CD14-positive monocyte (primary cell): ENCODE measurements around the gene RPS2. TPM values are rescaled to one million over a fixed set of nuclear protein-coding genes. Genes with fewer than 3 reads are reported as not detected.
A peak's percentile ranks its signal among the peaks of the same experiment; 100 is the strongest.

Source experiments
- DNase-seq, 3 donors: peaks; one replicate each; pipeline ENCODE4 v3.0.0-alpha.2; 2011 to 2022
- H2AFZ ChIP-seq: 2 replicates; pipeline ENCODE4 v1.6.0; 2012; ENCODE audit warnings: mild to moderate bottlenecking, low read depth, low read length, inconsistent platforms; ENCODE audit not compliant: insufficient read depth, poor library complexity, severe bottlenecking
- H3K27ac ChIP-seq, 2 donors: 1 replicate in 1 of 2; 2 replicates in 1 of 2; pipeline ENCODE4 v1.5.1; 2012 to 2013; ENCODE audit warnings: low read length in 2 of 2, control low read depth in 1 of 2, inconsistent platforms in 1 of 2, low read depth in 1 of 2, mild to moderate bottlenecking in 1 of 2
- H3K27me3 ChIP-seq, 2 donors: one replicate each; pipeline versions ENCODE4 v1.6.0 to v1.6.1; 2011 to 2013; ENCODE audit warnings: low read length in 2 of 2; ENCODE audit not compliant: control insufficient read depth in 2 of 2, insufficient read depth in 2 of 2
- H3K36me3 ChIP-seq, 2 donors: replicated peaks in 1 of 2; 1 replicate in 1 of 2; 2 replicates in 1 of 2; pipeline versions ENCODE4 v1.5.1 to v1.6.1; 2012 to 2013; ENCODE audit warnings: low read length in 2 of 2, control low read depth in 1 of 2, inconsistent platforms in 1 of 2, mild to moderate bottlenecking in 1 of 2; ENCODE audit not compliant: insufficient read depth in 2 of 2, control insufficient read depth in 1 of 2
- H3K4me1 ChIP-seq, 2 donors: 1 replicate in 1 of 2; 2 replicates in 1 of 2; pipeline versions ENCODE4 v1.5.1 to v1.6.1; 2012 to 2013; ENCODE audit warnings: low read length in 2 of 2, control low read depth in 1 of 2, inconsistent platforms in 1 of 2, mild to moderate bottlenecking in 1 of 2, moderate library complexity in 1 of 2; ENCODE audit not compliant: insufficient read depth in 2 of 2, control insufficient read depth in 1 of 2
- H3K4me2 ChIP-seq: replicated peaks from 2 replicates; pipeline ENCODE3; 2012; ENCODE audit warnings: low read length, moderate library complexity, mild to moderate bottlenecking; ENCODE audit not compliant: poor library complexity, severe bottlenecking; ENCODE audit errors: extremely low read depth
- H3K4me3 ChIP-seq, 3 experiments: fragments of 200-600 bp in 1 of 3; sonication (generic) in 1 of 3; replicated peaks in 1 of 3; 1 replicate in 2 of 3; 2 replicates in 1 of 3; pipeline ENCODE4 v1.5.1; 2011 to 2013; ENCODE audit warnings: low read length in 3 of 3, mild to moderate bottlenecking in 3 of 3, control low read depth in 2 of 3, low read depth in 2 of 3, inconsistent platforms in 1 of 3, moderate library complexity in 1 of 3
- H3K79me2 ChIP-seq: 2 replicates; pipeline ENCODE4 v1.6.0; 2012; ENCODE audit warnings: mild to moderate bottlenecking, control low read depth, inconsistent platforms, low read length, moderate library complexity; ENCODE audit not compliant: insufficient read depth
- H3K9ac ChIP-seq: 2 replicates; pipeline ENCODE4 v1.6.0; 2017; ENCODE audit warnings: low read length, mild to moderate bottlenecking; ENCODE audit not compliant: insufficient read depth, poor library complexity, severe bottlenecking
- H3K9me3 ChIP-seq, 2 donors: replicated peaks in 1 of 2; 1 replicate in 1 of 2; 2 replicates in 1 of 2; pipeline versions ENCODE4 v1.5.1 to v1.6.1; 2012 to 2013; ENCODE audit warnings: low read length in 2 of 2, control low read depth in 1 of 2; ENCODE audit not compliant: control insufficient read depth in 1 of 2, insufficient read depth in 1 of 2
- H4K20me1 ChIP-seq: 2 replicates; pipeline ENCODE4 v1.6.0; 2012; ENCODE audit warnings: mild to moderate bottlenecking, low read length, control low read depth, moderate library complexity; ENCODE audit not compliant: insufficient read depth
- H3K27ac Mint-ChIP-seq, 7 donors: one replicate each; pipeline ENCODE4 v1.8.0; 2020; ENCODE audit warnings: mild to moderate bottlenecking in 7 of 7, mixed read lengths in 7 of 7, moderate library complexity in 6 of 7, inconsistent platforms in 2 of 7
- H3K27me3 Mint-ChIP-seq, 3 donors: one replicate each; pipeline ENCODE4 v1.8.0; 2021 to 2022; ENCODE audit warnings: low read depth in 3 of 3, mild to moderate bottlenecking in 3 of 3, mixed read lengths in 3 of 3, moderate library complexity in 3 of 3, inconsistent platforms in 1 of 3
- H3K36me3 Mint-ChIP-seq, 2 donors: one replicate each; pipeline ENCODE4 v1.8.0; 2020; ENCODE audit warnings: mixed read lengths in 2 of 2, inconsistent platforms in 1 of 2, mild to moderate bottlenecking in 1 of 2
- H3K4me1 Mint-ChIP-seq: one replicate; pipeline ENCODE4 v1.8.0; 2020; ENCODE audit warnings: mild to moderate bottlenecking, mixed read lengths
- H3K4me3 Mint-ChIP-seq, 2 donors: one replicate each; pipeline ENCODE4 v1.8.0; 2020; ENCODE audit warnings: mild to moderate bottlenecking in 2 of 2, mixed read lengths in 2 of 2, moderate library complexity in 1 of 2
- H3K9me3 Mint-ChIP-seq, 7 donors: one replicate each; pipeline ENCODE4 v1.8.0; 2020 to 2022; ENCODE audit warnings: mixed read lengths in 7 of 7, mild to moderate bottlenecking in 6 of 7, moderate library complexity in 6 of 7, inconsistent platforms in 2 of 7
- WGBS: methylation state at CpG from one replicate; pipeline ENCODE4 v1.1.5; 2013; ENCODE audit warnings: missing lambda C conversion rate; ENCODE audit not compliant: insufficient coverage; 5-methylcytosine and 5-hydroxymethylcytosine counted together
- intact Hi-C, 2 donors: fragments of 100-400 bp; cut with micrococcal nuclease; formaldehyde crosslinking; loops; one replicate each; pipeline versions ENCODE4 v1.15.0 to v1.15.1; 2023
- polyA plus RNA-seq, 3 donors: library from polyadenylated mRNA; depleted of rRNA in 1 of 3; unstranded in 2 of 3; stranded (reverse) in 1 of 3; fragments of 300-500 nt in 2 of 3; fragments of >200 nt in 1 of 3; fragmentation: Illumina TruSeq in 2 of 3; gene quantifications; 1 replicate in 2 of 3; 2 replicates in 1 of 3; pipeline ENCODE4 v1.2.3, GENCODE V29; 2012 to 2021
- TF ChIP-seq, protein P1 (sequence below): fragments of 200-600 bp; IDR thresholded peaks from one replicate; pipeline ENCODE4 v1.8.0; 2022; ENCODE audit warnings: antibody characterized with exemption, mild to moderate bottlenecking

Gene RPS2
- polyA plus RNA-seq, 3 donors: 1,849 to 2,136 (median 1,893) TPM

DNA sequence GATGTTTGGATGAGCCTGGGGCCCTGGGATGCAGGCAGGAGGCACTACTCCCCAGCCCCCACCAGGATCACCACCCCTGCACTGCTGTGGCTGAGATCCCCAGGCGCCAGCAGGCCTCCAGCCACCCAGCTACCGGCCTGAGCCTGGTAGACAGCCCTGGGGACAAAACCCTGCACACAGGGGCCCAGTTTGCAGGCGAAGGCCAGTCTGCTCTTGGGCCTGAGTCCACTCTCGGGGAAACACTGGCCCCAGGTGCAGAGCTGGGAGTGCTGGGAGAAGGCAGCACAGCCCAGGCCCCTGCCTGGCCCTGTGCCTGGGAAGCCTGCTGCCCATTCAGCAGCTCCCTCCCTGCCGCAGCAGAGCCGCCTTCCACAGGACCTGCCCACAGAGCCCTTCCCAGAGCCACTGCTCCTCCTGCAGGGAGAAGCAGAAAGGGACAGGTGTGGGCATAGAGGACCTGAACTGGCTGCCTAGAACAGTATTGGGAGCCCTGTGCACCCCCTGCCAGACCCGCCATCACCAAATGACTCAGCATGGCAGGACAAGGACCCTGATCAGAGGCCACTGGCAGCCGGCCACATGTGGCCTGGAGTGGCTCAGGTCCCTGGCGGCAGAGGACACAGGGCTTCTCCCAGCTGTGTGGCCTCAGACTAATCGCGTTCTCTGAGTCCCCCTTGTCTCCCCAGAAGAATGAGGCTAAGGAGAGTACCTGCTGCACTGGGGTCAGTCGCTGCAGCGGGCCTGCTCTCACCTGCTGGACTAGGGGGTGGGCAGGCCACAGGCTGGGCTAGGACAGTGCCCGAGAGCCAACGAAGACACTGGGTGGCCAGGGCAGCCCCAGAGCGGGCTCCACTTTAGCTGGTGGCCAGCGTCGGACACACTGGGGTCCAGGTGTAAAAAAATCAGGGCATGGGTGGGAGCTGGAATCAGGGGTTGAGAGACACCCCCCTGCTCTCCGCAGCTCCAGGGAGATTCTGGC lies 32.3 kb downstream of the RPS2 start:
- Histone ChIP-seq H3K79me2 (peaks cover 10% of the 10 kb centered on the region), H3K4me3 (no peak overlapping the region), H4K20me1 (peaks cover 6% of the 10 kb centered on the region), H3K27ac (no peak overlapping the region), H3K27me3 (no peaks in the 10 kb centered on the region), H3K36me3 (peaks cover 8 to 9% of the 10 kb centered on the region in 2 donors), H2AFZ (no peak overlapping the region), H3K4me2 (no peak overlapping the region), H3K9me3 (no peaks in the 10 kb centered on the region), H3K9ac (no peak overlapping the region), H3K4me1 (peaks cover 17 to 32% of the 10 kb centered on the region in 2 donors)
- intact Hi-C loops: loop anchor here in 1 of 2 donors (10.0 kb wide), 1 partner anchor 158 kb away; the partner anchor contains the start of genes EME2, MRPS34 and NME3
- Mint-ChIP-seq H3K36me3 (peaks cover 9 to 15% of the 10 kb centered on the region in 2 donors), H3K27ac (peak overlapping the region in 1 of 7 donors; percentile 41), H3K9me3 (no peaks in the 10 kb centered on the region), H3K4me1 (peaks cover 32% of the 10 kb centered on the region), H3K4me3 (no peak overlapping the region), H3K27me3 (peaks cover 0 to 12% (median 8%) of the 10 kb centered on the region in 3 donors)
- WGBS: 84% methylated on average over 19 of the region's 19 CpGs
- TF ChIP-seq, protein P1, sequence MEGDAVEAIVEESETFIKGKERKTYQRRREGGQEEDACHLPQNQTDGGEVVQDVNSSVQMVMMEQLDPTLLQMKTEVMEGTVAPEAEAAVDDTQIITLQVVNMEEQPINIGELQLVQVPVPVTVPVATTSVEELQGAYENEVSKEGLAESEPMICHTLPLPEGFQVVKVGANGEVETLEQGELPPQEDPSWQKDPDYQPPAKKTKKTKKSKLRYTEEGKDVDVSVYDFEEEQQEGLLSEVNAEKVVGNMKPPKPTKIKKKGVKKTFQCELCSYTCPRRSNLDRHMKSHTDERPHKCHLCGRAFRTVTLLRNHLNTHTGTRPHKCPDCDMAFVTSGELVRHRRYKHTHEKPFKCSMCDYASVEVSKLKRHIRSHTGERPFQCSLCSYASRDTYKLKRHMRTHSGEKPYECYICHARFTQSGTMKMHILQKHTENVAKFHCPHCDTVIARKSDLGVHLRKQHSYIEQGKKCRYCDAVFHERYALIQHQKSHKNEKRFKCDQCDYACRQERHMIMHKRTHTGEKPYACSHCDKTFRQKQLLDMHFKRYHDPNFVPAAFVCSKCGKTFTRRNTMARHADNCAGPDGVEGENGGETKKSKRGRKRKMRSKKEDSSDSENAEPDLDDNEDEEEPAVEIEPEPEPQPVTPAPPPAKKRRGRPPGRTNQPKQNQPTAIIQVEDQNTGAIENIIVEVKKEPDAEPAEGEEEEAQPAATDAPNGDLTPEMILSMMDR: no peak
- no peak for DNase-seq

DNA sequence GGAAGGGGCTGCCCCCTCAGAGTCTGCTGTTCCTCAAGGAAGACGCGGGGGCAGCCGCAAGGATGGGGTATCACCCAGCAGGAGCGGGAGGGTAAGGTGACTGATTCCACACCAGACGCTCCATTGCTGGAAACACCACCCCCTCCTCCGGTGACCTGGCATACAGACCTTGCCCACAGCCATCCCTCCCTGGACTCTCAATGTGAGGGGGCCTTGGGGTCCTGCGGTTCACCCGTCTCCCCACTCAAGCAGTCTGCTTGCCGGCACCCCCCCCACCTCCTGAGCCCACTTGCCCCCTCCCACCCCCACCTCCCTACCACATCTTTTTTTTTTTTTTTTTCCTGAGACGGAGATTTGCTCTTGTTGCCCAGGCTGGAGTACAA lies 34.3 kb downstream of the RPS2 start:
- H3K27me3 ChIP-seq: no peaks in the 10 kb centered on the region
- no peak overlapping the region for H3K27ac Mint-ChIP-seq
- 80% methylated on average over 1 of the region's 10 CpGs for WGBS
- H3K27ac ChIP-seq: peak overlapping the region in 1 of 2 donors; percentile 59
- no peak for DNase-seq
- H3K9ac ChIP-seq: peak overlapping the region; percentile 63
- H3K4me3 ChIP-seq: peak overlapping the region in 1 of 3 experiments; percentile 82
- H3K36me3 ChIP-seq: no peaks in the 10 kb centered on the region
- no peaks in the 10 kb centered on the region for H3K79me2 ChIP-seq
- peaks cover 10 to 18% of the 10 kb centered on the region in 2 donors for H3K4me1 ChIP-seq
- intact Hi-C loops: loop anchor here in 1 of 2 donors (10.0 kb wide), 1 partner anchor 156 kb away; the partner anchor contains the start of genes EME2, MRPS34 and NME3
- no peaks in the 10 kb centered on the region for H3K9me3 ChIP-seq
- H3K9me3 Mint-ChIP-seq: no peaks in the 10 kb centered on the region
- peak overlapping the region in 1 of 2 donors; percentile 47 for H3K4me3 Mint-ChIP-seq
- H3K36me3 Mint-ChIP-seq: no peaks in the 10 kb centered on the region
- H4K20me1 ChIP-seq: no peaks in the 10 kb centered on the region
- TF ChIP-seq, protein P1: no peak
- peak overlapping the region; percentile 84 for H2AFZ ChIP-seq
- peaks cover 21% of the 10 kb centered on the region for H3K4me1 Mint-ChIP-seq
- H3K4me2 ChIP-seq: peak overlapping the region; percentile 96
- H3K27me3 Mint-ChIP-seq: peaks cover 3 to 12% (median 8%) of the 10 kb centered on the region in 3 donors
